ENCODE measurements around the gene FLT3LG.

FLT3LG gene

DNA sequence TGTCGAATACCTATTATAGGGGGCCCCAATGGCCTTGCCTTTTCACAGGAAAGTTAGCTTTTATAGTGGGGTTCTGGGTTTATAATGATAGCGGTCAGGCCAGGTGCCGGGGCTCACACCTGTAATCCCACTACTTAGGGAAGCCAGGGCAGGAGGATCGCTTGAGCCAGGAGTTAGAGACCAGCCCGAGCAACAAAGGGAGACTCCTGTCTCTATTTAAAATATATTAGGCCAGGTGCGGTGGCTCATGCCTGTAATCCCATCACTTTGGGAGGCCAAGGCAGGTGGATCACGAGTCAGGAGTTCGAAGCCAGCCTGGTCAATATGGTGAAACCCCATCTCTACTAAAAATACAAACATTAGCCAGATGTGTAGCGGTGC lies 29.6 kb downstream of the FLT3LG start:
- peaks cover 31 to 39% of the 10 kb centered on the region in 2 experiments for H3K4me1 ChIP-seq (ENCODE audit: control insufficient read depth in 1 of 2, insufficient read depth in 1 of 2, low read depth in 1 of 2, low read length in 1 of 2)

GRCh38 chr19:49506575-49507105 lies 32.6 kb downstream of the FLT3LG start:
- TF ChIP-seq, protein P1, sequence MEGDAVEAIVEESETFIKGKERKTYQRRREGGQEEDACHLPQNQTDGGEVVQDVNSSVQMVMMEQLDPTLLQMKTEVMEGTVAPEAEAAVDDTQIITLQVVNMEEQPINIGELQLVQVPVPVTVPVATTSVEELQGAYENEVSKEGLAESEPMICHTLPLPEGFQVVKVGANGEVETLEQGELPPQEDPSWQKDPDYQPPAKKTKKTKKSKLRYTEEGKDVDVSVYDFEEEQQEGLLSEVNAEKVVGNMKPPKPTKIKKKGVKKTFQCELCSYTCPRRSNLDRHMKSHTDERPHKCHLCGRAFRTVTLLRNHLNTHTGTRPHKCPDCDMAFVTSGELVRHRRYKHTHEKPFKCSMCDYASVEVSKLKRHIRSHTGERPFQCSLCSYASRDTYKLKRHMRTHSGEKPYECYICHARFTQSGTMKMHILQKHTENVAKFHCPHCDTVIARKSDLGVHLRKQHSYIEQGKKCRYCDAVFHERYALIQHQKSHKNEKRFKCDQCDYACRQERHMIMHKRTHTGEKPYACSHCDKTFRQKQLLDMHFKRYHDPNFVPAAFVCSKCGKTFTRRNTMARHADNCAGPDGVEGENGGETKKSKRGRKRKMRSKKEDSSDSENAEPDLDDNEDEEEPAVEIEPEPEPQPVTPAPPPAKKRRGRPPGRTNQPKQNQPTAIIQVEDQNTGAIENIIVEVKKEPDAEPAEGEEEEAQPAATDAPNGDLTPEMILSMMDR (IDR thresholded peaks at IDR 0.05) = peak; percentile 84
- Histone ChIP-seq H3K4me1 (ENCODE audit: control insufficient read depth in 1 of 2, insufficient read depth in 1 of 2, low read depth in 1 of 2, low read length in 1 of 2) (peaks cover 11 to 17% of the 10 kb centered on the region in 2 experiments), H3K27ac (peak overlapping the region; percentile 50), H3K9me3 (no peaks in the 10 kb centered on the region), H3K36me3 (no peaks in the 10 kb centered on the region), H3K27me3 (no peaks in the 10 kb centered on the region), H3K4me3 (ENCODE audit: low read depth in 1 of 2, low read length in 1 of 2) (peak overlapping the region in 1 of 2 experiments; percentile 12)

More for the DNA sequence above, 29.6 kb downstream of the FLT3LG start:
- Histone ChIP-seq H3K27me3 (peaks cover 7% of the 10 kb centered on the region), H3K36me3 (peaks cover 13% of the 10 kb centered on the region), H3K9me3 (no peaks in the 10 kb centered on the region), H3K27ac (no peak overlapping the region), H3K4me3 (ENCODE audit: low read depth in 1 of 2, low read length in 1 of 2) (no peak overlapping the region)
- TF ChIP-seq, protein P1 (IDR thresholded peaks at IDR 0.05) = no peak

DNA sequence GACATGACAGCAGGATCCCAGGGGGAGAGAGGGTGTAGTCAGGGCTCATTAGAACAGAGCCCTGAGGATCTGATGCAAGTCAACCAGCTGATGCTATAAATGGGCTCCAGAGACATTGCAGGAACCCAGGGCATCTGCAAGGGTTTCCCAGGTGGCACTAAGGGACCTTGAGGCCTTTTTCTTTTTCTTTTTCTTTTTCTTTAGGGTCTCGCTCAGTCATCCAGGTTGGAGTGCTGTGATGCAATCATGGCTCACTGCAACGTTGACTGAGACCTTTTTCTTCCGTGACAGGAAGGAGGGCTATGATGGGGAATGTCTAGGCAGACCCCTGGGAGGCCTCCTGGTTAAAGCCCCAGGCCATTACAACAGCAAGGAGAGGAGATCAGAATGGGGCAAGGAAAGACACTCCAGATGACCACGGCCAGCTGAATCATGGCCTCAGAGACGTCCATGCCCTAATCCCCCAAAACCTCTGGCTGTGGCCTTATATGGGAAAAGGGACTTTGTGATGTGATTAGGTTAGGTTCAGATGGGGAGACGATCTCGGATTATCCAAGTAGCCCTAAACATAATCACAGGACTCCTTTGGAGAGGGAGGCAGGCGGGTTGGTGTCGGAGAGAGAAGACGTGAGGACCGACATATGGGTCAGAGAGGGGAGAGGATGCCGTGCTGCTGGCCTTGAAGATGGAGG lies 33.9 kb downstream of the FLT3LG start:
- Histone ChIP-seq H3K36me3 (no peaks in the 10 kb centered on the region), H3K27ac (no peak overlapping the region), H3K4me3 (ENCODE audit: low read depth in 1 of 2, low read length in 1 of 2) (no peak overlapping the region), H3K27me3 (no peaks in the 10 kb centered on the region), H3K4me1 (ENCODE audit: control insufficient read depth in 1 of 2, insufficient read depth in 1 of 2, low read depth in 1 of 2, low read length in 1 of 2) (peaks cover 20 to 23% of the 10 kb centered on the region in 2 experiments), H3K9me3 (no peaks in the 10 kb centered on the region)
- TF ChIP-seq, protein P1 (IDR thresholded peaks at IDR 0.05) = no peak

- H3K27ac ChIP-seq = peak overlapping the region; percentile 98
- TF ChIP-seq, protein P1 (IDR thresholded peaks at IDR 0.05) = no peak
Measured at GRCh38 chr19:49512970-49513745, 39.1 kb downstream of the FLT3LG start.

DNA sequence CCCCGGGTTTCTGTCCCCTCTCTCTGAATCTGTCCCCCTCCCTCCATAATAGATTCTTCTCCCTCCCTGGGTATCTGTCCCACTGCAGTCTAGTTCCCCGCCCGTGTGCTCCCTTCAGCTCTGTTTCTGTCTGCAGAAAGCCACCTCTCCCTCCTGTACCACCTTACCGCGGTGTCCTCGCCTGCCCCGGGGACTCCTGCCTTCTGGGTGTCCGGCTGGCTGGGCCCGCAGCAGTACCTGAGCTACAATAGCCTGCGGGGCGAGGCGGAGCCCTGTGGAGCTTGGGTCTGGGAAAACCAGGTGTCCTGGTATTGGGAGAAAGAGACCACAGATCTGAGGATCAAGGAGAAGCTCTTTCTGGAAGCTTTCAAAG lies 39.7 kb downstream of the FLT3LG start:
- TF ChIP-seq, protein P1 (IDR thresholded peaks at IDR 0.05) = no peak
- peak overlapping the region; percentile 98 for H3K27ac ChIP-seq
- peaks cover 44% of the 10 kb centered on the region for H3K36me3 ChIP-seq
- H3K27me3 ChIP-seq = no peaks in the 10 kb centered on the region
- peaks cover 57 to 59% of the 10 kb centered on the region in 2 experiments for H3K4me1 ChIP-seq (ENCODE audit: control insufficient read depth in 1 of 2, insufficient read depth in 1 of 2, low read depth in 1 of 2, low read length in 1 of 2)
- H3K9me3 ChIP-seq = no peaks in the 10 kb centered on the region
- H3K4me3 ChIP-seq (ENCODE audit: low read depth in 1 of 2, low read length in 1 of 2) = peak overlapping the region; percentile 92 to 93

More at GRCh38 chr19:49512970-49513745, 39.1 kb downstream of the FLT3LG start:
- H3K4me3 ChIP-seq (ENCODE audit: low read depth in 1 of 2, low read length in 1 of 2) = peak overlapping the region; percentile 92 to 93
- no peaks in the 10 kb centered on the region for H3K27me3 ChIP-seq
- peaks cover 57 to 59% of the 10 kb centered on the region in 2 experiments for H3K4me1 ChIP-seq (ENCODE audit: control insufficient read depth in 1 of 2, insufficient read depth in 1 of 2, low read depth in 1 of 2, low read length in 1 of 2)
- H3K36me3 ChIP-seq = peaks cover 39% of the 10 kb centered on the region
- no peaks in the 10 kb centered on the region for H3K9me3 ChIP-seq
